ENCODE data around the gene ARL5A.

- TF ChIP-seq SIN3A (IDR thresholded peaks at IDR 0.05; ENCODE audit: borderline replicate concordance, insufficient read depth, low read length) (no peak), REST (IDR thresholded peaks at IDR 0.05; ENCODE audit: insufficient read depth in 1 of 2, low read depth in 2 of 2, low read length in 2 of 2) (no peak), POLR2AphosphoS5 (IDR thresholded peaks at IDR 0.05; ENCODE audit: low read depth, low read length) (no peak), FOXP2 (optimal IDR thresholded peaks at IDR 0.05; ENCODE audit: borderline replicate concordance, extremely low read depth, extremely low read length, insufficient read depth) (no peak), TAF1 (IDR thresholded peaks at IDR 0.05; ENCODE audit: borderline replicate concordance, insufficient read depth, low read length) (no peak)
Observed at GRCh38 chr2:151830961-151831360, 2.7 kb upstream of the ARL5A start.

All from PFSK-1 (cell line).